KG1 (cell line): Measurements from ENCODE around the gene POLD4.

Experiments used
- DNase-seq: peaks from one replicate; lab custom pipeline; 2025; lab: John Stamatoyannopoulos, UW

Gene POLD4

DNA sequence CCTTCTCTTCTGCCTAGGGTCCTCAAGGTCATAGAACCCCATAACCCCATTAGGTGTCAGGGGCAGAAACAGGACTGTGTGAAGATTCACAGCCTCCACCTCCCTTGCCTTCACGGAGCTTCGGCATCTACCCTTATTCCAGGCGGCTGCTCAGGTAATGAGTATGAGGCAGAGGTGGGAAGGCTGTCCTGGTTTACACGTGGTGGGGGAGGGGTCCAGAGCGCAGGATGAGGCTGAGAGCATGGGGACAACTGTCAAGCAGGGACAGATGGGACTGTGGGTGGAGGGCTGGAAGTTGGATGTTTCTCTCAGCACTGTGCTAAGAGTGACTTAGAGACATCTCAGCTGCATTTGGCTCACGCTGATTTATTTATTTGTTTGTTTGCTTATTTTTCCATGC, 34.2 kb upstream of the POLD4 start:
- no peak for DNase-seq

DNA sequence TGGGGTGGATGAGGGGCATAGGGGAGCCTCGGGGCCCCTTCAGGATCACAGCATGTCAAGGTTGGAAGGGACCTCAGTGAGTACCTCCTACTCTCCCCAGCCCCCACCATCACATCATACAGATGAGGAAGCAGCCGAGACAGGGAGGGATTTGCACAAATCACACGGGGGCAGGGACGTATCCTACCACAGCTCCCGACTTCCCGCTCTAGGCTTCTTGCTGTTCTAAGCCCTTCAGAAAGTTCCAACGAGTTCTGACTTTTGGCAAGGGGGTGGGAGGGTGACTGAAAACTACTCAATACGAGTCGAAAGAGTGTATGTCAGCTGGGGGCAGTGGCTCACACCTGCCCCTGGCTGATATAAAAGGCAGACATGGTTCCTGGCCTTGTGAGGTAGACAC, 33.7 kb upstream of the POLD4 start:
- no peak for DNase-seq

DNA sequence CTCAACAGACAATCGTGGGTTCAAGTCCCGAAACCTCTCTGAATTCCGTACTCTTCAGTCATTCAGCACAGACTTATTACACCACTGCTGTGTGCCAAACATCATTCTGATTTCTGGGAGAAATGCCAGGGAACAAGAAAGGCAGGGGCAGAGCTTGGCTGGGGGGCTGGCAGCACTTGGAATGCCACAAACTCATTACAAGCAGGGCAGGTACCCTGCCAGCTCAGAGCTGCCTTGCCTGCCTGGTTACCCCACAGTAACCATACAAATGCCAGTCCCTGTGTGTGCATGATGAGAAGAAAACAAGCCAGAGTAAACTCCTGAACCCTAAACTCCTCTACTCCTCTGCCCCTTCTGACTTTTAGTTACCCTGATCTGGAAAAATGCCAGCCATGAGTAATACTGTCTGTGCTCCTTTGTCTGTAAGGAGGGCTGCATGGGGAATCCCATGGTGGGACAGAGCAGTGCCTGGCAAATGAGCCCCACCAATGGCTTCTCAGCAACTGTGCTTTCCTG, 31.6 kb upstream of the POLD4 start:
- no peak for DNase-seq

DNA sequence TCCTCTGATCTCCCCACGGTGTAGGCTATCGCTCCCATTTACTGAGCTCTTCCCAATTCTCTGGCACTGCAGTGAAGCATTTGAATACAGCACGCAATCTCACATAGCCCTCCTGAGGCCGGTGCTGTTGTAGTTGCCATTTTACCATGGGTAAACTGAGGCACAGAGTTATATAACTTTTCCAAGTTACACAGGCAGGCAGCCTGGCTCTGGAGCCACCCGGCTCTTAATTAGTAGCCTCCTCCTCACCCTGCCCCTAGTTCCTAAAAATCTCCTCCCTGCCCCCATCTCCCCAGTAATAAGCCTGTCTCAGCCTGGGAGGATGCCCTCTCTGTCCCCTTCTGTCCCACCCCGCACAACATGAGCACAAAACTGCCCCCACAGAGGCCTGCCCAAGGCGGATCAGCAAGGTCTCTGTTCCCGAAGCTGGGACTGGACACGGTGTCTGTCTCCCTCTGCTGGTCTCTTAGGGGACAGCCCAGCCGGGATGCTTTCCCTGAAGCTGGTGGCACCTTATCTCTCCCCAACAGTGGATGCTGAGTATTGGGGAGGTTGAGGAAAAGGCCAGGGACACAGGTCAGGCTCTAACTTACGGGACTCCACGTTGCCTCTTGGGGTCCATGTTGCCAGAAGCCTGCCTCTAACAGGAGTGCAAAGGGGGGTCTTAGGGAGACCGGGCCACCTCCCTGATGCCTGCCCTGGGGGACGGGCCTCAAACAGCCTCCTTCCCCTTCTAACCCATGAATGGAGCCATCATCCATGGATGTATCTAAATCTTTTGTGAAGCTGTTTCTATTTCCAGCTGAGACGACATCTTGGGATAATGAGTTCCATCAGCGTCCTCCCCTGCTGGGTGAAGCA, 29.2 kb upstream of the POLD4 start:
- DNase-seq = peak; percentile 87

DNA sequence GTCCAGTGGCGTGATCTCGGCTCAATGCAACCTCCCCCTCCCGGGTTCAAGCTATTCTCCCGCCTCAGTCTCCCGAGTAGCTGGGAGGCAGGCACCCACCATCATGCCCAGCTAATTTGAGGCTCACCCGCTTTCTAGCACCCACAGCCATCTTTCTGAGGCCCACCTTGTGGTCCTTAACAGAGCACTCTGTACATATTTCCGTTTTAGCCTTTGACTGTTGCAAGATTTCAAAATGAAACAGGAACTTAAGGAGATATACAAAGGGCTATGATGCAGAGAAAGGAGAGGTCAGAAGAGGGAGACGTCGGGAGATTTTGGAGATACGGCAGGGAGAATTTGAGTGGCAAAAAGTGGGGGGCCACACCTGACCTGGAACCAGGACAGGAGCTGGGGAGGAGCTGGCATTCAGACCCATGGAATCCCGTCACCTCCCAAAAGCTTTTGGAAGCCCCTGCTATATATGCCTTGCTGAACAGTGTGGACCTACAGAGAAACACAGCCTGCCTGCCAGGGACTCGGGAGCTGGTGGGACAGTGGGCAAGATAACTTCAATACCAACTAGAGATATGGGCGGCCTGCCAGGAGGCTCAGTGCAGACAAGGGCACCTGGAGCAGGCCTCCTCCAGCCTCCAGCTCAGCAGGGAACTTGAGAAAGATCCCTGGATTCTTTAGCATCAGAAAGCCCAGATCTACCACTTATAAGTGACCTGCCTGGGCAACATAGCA, 28.1 kb upstream of the POLD4 start:
- DNase-seq = no peak

DNA sequence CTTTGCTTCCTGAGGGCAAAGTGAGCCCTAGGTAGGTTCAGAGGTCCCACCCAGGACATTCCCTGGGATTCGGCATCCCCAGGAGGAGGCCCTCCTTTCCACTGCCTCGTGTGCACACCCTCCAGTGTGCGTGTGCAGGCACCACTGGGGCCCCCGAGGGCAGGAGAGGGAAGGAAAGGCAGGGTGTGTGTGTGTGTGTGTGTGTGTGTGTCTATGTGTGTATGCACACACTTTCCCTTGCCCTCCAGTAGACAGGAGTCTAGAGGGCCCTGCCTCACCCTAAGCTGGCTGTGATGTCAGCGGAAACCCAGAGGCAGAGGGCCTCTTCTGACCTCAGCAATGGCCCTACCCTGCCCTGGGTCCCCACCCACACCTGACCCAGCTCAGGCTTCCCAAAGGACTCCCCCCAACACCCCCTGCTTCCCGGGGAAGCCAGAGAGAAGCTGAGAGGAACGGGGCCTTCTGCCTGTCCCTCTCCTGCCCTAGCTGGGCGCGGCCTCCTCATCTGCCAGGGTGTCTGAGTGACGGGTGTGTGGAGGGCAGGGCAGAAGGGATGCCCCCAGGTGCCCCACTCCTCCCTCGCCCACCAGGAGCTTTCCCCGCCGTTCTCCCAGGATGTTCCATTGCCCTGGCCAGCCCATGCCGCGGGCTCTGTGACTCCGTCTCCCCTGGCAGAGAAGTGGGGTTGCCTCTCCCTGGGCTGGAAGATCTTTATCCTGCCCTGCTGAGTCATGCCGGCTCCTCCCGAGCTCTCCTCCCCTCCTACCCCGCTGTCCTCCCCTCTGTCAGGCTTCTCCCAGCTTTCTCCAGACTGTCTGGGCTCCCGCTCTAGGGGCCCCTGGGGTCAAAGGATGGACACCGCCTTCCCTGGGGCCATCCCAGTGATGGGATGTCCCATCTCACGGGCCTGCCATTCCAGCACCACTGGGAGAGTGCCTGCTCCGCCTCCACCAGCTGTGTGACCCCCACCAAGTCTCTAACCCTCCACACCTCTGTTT, 26.0 kb upstream of the POLD4 start:
- no peak for DNase-seq

DNA sequence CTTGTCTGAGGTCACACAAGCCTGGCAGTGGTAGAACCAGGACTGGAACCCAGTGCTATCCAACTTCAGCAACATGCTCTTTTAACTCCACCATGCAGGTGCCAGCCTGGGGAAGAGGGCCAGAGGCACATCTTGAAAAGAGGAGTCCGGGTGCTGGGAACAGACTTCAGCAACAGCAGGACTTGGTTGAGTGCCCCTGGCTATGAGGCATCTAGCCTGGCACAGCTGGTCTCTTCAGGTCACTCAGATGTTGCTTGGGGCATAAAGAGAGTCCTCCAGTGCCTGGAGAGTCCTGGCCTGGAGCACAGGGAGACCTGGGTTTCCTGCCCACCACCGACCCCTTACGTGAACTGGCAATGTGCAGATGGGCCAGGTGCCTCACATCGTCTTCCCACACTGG, 25.2 kb upstream of the POLD4 start:
- no peak for DNase-seq

DNA sequence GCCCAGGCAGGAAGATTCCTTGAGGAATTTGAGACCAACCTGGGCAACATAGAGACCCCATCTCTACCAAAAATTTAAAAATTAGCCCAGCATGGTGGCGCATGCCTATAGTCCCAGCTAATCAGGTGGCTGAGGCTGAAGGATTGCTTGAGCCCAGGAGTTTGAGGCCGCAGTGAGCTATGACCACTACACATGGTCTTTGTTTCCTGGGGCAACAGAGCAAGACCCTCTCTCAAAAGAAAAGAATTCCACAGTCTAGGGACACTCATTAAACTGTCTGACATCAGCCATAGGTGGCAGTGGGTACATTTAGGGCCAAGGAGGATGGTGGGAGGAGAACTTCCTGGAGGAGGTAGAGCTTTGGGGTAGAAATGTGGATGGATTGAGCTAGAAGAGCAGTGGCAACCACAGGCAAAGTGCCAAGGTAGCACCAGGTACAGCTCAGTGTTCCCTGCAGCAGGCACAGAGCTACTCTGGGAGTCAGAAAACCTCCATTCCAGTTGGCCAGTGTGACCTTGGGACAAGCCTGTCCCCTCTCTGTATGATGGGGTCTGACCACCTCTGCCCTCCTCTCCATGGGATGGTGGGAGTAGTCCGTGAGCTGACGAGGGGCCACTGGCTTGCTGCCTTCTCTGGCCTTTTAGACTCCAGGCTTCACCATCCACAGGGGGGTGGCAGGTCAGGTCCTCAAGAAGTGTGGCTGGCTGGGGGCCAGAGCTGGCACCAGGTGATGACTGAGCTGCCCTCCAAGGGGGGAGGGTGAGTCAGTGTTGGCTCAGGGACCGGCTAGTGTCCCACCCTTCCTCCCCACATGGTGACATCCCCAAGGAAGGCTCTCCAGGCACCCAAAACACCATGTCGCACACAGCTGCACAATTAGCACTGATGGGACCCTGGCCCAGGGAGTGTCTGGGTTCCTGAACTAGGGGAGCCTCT, 23.8 kb upstream of the POLD4 start:
- DNase-seq = no peak

DNA sequence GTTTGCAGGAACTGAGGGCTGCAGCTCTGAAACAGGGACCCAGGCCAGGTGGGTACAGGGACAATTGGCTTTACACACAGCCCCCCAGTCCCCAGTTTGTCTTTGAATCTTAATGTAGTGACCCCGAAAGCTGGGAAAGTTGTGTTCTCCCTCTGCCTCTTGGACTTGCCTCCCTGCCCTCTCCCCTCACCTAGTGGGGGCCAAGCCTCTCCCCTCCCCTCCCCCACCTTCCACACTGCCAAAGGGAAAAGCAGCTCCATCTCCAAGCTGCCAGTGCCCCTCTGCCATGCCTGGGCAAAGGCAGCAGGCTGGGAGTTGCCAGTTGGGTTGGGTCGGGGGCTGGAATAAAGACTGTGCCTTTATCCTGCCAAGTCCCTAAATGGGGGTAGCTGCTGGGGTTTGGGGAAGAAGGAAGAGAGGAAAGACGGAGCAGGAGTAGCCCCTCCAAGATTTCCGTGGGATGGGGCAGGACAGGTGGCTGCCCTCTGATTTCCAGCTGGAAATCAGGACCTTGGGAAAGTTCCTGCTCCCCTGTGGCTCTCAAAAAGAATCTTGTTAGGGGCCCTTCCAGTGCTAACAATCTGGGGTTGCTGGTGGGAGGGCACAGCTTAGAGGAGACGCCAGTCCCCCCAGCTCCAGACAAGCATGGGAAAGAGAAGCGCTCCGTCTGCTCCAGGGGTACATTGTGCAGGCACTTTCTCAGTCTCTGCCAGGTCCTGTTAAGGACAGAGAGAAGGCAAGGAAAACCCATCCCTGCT, 22.9 kb upstream of the POLD4 start:
- DNase-seq = no peak

DNA sequence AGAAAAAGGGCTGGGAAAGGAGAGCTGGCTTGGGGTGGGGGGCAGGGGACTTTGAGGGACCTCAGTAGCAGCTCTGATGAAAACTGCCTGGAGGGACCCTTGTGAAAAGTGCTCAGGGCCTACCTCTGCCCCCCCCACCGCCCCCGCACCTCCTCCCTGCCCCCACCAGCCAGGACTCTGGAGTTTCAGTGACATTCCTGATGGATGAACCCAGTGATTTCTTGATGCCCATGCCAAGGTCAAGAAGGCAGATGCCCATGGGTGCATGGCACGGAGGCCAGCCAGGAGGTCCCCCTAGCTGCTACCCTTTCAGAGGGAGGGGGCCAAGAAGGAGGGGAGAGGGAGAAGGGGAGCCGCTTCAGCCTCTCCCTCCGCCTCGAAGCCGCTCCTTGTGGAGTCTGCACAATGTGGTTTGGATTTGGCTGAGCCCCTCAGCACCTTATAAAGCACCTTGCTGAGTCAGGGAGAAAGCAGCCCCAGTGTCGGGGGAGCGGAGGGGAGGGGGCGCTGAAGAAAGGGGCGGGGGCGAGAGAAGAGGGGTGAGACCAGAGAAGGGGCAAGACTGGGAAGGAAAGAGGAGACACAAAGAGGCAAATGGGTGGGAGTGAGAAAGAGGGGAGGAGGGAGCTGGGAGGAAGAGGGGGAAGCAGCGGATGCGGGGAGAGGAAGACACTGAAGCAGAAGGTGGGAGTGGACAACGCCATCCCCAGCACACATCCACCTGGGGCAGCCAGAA, 22.1 kb upstream of the POLD4 start:
- no peak for DNase-seq

DNA sequence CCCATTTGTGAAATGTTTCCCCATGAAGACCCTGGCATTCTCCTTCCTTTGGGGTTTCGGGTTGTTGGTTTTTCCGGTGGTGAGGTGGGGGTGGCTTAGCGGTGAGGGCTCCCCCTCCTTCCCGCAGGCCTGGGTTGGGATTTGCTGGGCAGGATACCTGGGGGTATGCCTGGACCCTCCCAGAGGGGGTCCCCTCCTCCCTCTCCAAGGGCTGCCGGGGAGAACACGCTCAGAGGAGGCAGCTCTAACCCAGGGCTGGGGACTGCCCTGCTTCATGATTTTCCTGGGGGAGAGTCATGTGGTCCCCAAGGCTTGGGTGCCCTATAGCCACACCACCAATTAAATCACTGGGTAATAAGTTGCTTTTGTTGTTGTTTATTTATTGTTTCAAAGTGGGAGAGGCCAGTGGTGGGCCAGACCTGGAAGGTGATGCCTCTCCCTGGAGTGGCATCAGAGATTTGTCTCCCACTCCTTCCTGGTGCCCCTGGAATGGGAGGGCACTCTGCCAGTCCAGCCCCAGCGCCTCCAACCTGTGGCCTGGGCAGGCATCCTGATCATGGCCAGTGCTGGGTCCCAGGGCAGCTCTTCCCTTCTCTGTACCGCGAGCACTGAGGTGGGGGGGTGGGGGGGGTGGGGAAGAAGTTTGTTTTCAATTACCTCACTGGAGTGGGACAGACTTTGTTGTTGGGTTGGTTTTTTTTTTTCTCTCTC, 21.4 kb upstream of the POLD4 start:
- DNase-seq = no peak

DNA sequence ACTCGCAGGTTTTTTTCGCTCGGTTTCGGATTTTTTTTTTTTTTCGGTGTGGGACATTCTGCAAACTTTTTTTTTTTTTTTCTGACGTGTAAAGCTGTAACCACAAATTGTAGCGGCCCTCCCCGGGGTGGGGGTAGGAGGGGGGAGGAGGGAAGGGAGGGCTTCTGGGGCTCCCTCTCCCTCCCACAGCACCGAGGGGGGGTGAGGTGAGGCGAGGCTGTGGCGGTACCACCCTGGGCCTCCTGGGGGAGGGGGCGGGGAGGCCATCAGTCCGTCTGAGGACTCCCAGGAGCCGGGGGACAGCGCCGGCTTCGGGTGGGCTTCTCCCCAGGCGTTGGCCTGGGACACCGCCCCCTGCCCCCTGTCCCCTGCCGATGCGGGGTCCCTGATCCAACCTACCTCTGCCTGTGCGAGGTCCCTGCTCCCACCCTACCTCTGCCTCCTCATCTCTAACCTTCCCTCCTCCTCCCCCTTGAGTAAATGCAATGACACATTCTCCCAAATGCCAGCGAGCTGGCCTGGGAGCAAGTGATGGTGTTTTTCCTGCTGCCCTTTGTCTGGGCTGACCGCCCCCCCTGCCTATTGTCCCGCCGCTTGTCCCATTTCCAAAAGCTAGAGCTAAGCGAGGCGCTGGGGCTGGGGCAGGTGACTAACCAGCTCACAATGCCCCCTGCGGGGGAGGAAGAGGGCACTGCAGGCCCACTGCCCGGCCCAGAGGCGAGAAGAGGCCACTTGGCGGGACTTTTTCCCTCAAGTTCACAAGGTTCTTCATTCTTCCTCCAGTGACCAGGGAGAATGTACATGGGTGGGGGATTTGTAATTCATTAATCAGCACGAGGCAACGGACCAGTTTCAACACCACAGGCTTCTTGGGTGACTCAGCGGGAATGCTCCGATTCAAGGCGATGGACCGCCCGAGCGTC, 20.6 kb upstream of the POLD4 start:
- no peak for DNase-seq

DNA sequence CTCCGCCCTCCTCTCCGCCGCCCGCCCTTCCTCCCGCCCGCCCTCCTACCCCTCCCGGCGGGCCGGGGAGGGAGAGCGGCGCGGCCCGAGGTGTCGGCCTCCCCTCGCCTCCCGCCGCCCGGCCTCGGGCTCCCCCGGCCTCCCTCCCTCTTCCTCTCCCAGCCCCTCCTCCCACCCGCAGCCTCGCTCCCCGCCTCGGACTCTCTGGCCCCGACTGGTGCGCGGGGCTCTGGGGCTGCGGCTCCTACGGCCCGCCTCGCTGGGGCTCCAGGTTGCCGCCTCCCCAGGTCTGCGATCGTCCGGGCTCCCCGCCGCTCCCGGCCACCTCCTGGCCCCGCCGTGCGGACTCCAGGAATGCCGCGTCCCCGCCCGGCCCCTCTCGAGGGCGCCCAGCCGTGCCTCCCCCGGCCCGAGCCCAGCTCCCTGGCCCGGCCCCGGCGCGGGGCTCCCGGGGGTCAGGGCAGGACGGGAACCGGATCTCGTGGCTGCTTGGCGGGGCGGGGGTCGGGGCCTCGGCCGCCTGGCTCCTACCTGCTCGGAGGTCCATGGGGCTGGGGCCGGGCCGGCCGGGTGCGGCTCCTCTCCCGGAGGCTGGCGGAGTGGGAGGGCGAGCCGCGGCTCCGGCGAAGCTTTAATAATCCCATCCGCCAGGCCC, 19.8 kb upstream of the POLD4 start, which contains the start of gene CLCF1:
Gene CLCF1, minus strand, starts transcription at position 606 of the 655 bp plus-strand sequence. Its CDS starts 59 bp downstream, at position 547.
- DNase-seq = no peak

DNA sequence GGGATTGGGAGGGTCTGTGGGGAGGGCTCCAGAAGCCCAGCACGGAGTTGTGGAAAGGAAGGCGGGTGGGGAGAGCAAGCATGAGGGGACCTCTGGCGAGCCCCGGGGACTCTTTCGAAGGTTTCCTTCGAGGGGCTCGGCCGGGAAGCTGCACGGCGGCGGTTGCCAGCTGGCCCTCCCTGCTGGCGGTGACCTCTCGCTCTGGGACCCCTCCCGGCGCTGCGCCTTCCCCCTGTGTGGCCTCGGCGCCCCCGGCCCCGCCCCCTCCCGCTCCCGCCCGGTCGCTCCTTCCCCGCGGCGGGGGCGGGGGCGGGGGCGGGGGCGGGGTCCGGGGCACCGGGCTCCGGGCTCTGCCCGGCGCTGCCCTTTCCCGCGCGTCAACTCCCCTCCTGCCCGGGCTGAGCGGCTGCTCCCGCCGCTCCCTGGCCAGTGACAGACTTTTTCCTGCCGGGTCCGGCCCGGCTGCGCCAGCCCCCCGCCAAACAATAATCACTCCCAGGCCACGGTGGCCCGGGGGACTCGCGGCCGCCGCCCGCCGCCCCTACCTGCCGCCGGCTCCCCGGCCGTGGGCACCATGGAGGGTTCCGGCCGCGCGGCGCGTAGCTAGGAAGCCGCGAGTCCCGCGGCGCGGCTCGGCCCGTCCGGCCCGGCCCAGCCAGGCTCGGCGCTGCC, 19.1 kb upstream of the POLD4 start:
- no peak for DNase-seq

DNA sequence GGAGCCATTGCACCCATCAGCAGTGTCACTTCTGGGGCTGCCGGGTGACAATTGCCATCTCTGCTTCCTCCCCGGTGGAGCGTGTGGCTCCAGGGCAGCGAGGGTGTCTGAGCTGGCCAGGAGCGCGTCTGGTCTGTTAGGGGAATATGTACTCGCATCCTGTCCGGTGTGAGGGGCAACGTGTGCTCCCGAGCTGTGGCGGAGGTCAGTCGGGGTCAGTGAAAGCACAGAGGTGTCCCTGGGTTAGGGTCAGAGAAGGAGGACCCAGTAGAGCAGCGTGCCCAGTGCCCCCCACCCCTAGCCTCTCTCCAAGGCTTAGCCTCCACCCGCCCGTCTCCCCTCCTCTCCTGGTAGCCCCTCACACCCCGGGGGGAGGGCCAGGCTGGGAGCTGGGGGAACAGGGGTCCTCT, 18.6 kb upstream of the POLD4 start:
- DNase-seq = no peak

DNA sequence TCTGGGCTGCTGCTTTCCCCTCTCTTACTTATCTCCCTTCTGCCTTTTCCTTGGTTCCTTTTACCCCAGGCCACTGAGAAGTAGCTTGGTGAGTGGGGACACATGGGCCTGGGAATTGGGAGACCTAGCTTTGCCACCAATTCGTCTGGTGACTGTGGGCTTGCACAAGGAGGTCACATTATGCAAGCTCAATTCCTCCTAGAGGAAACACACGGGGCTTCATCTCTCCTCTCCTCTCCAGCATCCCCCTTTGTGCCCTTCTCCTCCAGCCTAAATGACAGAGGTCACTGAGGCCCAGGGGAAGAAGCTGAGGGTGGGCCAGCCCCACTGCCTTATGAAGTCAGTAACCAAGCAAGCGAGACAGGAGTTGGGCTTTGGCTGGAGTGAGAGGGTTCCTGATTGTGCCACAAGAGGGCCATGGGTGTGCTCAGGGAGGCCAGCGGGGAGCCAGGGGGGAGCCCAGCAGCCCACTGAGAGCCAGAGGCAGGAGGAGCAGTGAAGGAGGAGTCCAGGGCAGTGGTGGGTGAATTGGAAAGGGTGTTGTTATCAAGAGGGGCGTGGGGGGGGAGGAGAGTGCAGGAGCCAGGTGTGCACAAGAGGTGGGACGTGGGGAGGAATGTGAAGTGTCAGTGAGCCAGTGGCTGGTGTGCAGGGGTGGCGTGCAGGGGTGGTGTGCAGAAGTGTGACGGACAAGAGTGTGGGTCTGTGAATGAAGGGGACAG, 18.0 kb upstream of the POLD4 start:
- DNase-seq = no peak
